ENCODE data around the gene PALM.

DNA sequence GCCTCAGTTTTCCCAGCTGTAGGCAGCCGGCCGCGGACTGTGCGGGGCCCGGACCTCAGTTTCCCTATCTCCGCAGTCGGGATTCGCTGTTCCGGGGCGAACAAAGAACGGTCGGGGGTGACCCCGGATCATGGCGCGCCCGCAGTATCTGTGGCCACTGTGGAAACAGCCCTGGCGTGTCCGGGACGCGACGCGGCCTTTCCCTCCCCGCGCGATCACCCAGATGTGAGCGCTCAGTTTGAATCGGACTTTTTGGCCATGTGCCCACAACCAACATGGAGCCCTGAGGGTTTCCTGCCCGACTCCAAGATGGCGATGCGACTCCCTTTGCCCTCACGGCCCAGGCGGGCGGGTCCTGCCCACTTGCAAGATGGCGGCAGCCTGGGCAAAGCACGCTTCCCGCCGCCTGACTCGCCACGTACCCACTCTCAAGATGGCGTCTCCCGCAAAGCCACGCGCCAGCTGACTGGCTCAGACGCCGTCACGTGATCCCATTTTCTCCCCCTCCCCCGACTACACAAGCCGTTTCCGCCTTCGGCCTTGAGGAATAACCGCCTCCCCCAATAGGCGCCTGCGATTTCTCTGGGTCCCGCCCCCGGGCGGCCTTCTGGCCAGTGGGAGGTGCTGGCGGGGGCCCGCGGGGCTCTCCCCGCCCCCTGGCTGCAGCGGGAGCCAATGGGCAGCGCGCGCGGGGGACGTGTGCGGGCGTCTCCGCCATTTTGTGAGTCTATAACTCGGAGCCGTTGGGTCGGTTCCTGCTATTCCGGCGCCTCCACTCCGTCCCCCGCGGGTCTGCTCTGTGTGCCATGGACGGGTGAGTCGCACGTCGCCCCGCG, 88.2 kb downstream of the PALM start, which contains the start of gene PTBP1:
- no peak for TF ChIP-seq CTCF (conservative IDR thresholded peaks at IDR 0.05; ENCODE audit: low read depth, low read length)
- no peak for TF ChIP-seq EZH2 (IDR thresholded peaks at IDR 0.05; ENCODE audit: low read length, unreplicated experiment)

Measured in PC-3 (cell line).